Activated CD4-positive, alpha-beta T cell treated with anti-CD3 and anti-CD28 coated beads, Interleukin-2, amount 50 U/mL, for 48 hours (primary cell): ENCODE data around the gene OSTN.

Source experiments
- DNase-seq, 2 experiments: peaks; one replicate each; pipeline ENCODE4 v3.0.0-alpha.2; 2020

Gene OSTN

GRCh38 chr3:191314109-191314728 lies 115.2 kb downstream of the OSTN start:
- no peak for DNase-seq
